HG03097 (cell line): ENCODE data around the gene AMFR.

Source experiments
- ATAC-seq: cut with Tn5 transposase; IDR thresholded peaks from one replicate; pipeline ENCODE4 v1.9.1; 2021; ENCODE audit not compliant: unreplicated experiment, low FRiP score

Gene AMFR

DNA sequence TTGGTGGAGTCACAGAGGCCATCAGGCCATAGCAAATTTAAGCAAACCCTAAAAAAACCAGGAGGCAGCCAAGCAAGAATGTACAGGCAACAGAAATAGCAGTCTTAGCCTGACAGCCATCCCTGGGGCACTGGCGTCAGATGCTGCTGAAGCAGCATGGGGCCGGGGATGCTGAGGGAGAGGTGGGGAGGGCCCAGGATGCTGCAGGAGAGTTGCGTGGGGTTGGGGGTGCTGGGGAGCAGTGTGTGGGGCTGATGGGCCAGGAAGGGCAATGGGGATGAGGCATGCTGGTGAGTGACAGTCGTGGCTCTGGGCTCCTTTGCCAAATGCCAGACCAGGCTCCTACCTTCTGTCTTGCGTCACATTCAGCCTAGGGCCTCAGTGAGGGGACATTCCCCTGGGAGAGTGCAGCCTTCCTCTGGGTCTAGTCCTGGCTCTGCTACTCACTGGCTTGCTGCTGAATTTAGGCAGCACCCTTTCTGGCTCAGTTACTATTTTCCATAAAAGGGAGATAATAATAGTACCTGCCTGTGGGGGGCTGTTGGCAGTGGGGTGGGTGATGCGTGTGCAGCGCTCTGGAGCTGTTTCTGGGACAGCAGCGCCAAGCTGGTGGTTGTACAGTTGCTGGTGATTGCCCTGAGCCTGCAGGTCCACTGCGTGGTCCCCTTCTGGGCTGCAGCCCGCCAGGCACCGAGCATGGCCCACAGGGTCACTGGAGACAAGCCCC lies 88.1 kb downstream of the AMFR start:
- no peak for ATAC-seq

DNA sequence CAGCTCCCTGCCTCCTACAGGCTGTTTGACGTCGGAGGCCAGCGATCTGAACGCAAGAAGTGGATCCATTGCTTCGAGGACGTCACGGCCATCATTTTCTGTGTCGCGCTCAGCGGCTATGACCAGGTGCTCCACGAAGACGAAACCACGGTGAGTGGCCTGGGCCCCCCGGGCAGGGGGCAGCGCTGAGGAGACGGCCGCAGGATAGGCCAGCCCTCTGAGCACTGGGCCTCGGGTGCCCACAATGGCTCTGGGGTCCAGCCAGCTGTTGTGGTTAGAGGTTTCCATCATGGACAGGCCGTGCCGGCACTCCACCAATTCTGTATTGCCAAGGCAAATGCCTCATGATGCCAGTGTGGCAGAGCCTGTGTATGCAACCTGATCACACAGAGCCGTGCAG lies 88.6 kb downstream of the AMFR start:
- no peak for ATAC-seq

DNA sequence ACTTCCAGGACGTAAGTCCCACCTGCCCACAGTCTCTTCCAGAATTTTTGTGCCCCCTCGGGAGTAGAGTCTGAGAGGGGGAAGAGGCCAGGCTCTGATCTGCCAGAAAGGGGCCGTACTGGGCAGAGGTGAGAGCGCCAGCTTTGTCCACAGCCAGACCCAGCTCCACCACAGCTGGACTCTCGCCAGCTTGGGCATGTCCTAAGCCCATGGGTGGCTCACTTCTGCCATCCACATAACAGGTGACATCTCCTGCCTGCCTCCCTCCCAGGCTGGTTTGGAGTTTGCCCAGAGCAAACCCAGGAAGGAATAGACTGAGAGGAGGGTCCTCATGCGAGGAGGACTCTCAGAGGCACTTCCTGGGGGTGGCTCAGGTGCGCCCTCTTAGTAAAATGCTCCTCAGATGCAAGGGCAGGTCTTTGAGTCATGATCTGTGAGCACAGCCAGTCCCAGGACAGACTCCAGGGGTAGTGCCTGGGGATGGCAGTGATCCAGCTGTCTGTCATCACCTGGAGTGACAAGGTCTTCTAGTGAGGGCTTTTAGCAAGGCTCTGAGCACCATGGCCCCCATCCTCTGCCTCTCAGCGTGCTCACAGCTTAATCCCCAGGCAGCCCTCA lies 89.2 kb downstream of the AMFR start:
- no peak for ATAC-seq

DNA sequence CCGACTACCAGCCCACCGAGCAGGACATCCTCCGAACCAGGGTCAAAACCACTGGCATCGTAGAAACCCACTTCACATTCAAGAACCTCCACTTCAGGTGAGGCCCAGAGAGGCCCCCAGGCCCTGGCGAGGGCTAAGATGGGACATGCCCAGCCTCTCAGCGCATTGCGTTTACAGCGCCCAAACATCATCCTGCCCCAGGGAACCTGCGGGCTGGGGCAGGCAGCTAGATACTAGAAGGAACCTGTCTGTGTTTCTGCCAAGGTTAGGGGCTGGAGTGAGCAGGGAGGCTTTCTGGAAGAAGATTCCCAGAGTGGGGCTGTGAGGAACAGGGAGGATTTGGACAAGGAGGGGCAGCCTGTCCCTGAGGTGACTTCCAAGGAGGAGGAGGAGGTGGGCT lies 90.6 kb downstream of the AMFR start:
- no peak for ATAC-seq

DNA sequence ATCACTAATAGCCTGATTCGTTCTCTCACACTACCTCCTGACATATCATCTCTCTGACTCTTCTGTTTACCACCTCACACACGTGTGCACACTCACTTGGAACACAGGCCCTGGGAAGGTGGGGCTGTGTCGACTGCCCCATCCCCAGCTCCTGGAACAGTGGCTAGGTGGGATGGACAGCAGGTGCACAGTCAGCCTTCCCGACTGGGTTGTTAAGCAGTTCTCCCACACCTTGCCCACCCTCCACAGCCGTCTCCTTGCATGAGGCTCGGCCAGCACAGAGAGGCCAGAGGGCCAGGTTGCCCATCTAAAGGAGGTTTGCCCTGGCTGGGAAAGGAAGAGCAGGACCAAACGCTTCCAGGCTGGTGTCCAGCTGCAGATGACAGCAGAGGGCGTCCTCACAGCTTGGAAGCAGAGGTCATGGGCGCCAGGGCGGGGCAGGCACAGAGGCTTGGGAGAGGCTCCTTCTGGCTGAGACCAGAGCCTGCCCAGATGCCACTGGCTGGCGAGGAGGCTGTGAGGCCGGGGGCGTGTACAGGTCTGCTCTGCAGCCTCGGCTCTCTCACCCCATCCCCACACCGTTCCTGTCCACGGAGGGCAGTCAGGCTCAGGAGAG lies 92.8 kb downstream of the AMFR start:
- no peak for ATAC-seq

DNA sequence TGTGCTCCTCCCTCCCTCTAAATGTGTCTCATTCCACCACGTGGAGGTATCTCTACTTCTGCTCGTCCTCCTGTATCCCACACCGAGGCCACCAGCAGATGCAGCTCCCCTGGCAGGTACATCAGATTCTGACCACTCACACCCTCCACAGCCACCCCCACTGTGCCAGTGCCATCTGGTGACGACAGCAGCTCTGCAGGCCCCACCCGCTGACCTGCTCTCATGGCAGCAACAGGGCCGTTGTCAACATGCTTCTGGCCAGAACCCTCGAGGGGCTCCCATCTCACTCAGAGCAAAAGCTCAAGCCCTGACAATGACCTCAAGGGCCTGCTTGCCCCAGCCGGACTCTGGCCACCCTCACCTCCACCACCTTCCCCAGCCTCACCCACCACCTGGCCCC lies 93.4 kb downstream of the AMFR start:
- no peak for ATAC-seq

DNA sequence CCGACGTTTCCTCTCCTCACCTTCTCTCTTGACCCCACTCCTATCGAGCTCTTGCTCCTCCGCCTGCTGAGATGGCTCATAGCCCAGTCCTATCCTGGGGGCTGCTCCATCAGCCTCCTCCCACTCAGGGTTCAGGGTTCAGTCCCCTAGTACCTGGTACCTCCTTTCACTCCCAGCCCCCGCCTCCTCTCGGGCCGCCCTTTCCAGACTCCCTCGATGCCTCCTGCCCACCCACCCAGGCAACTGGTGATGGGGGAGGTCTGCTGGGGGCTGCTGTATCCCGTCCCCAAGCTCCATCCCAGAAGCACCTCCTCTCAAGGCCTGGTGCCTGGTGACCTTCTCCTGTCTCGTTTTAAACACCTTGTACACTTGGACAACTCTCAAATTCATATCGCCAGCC lies 93.9 kb downstream of the AMFR start:
- ATAC-seq: no peak

DNA sequence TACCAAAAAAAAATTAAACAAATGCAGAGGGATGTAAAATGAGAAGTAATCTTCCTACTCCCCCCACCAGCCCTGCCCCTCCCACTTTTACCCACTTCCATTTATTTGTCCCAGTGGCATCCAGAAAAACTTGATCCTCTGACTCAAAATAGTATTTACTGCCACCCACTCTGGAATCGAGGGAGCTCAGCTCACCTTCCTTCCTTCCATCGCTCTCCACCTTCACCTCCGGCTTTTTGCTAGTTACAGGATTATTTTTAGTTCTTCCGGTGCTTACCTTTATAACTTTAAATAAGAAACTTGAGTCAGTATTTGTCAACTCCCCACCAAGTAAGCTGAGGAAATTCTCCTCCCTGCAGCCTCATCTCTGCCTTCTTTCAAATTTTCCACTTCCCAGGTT lies 94.9 kb downstream of the AMFR start:
- ATAC-seq: no peak

DNA sequence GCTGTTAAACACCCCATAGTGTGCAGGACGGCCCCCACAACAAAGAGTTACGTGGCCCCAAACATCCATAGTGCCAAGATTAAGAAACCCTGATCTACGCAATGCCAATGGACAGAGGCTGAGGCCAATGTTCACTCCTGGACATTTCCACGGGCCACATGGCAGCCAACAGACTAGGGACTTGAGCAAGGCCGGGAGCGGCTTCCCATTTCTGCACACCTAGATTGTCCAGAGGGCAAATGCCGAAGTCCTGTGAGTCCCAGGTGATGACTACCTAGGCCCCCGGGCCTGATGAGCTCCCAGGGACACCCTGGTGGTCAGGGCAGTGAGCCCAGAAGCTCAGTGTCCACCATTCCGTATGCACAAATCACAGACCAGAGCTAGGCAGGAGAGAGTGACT lies 95.5 kb downstream of the AMFR start:
- ATAC-seq: no peak

DNA sequence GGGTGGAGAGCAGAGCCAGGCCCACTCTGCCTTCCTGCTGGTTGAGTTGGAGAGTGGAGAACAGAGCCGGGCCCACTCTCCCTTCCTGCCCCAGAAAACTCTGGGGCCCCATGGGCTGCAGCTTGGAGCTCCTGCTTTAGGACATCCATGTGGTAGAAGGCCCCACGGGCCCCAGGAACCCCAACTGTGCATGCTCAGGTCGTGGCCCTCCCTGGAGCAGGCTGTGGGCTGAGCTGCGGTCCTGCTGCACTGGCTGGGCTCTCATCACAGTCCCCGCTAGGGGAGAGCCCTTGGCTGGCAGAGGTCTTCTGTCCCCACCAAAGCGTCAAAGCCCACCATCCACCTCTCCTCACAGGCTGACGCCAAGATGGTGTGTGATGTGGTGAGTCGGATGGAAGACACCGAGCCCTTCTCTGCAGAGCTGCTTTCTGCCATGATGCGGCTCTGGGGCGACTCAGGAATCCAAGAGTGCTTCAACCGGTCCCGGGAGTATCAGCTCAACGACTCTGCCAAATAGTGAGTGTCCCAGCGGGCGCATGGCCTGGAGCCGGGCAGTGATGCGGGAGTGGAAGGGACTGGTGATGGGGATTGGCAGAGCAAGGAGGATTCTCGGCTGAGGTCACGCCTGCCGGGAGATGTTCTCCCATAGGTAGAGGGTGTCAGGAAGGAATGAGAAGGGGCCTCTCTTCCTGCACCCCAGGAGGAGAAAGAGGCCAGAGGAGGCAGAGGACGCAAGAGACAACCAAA lies 96.9 kb downstream of the AMFR start:
- ATAC-seq: no peak

DNA sequence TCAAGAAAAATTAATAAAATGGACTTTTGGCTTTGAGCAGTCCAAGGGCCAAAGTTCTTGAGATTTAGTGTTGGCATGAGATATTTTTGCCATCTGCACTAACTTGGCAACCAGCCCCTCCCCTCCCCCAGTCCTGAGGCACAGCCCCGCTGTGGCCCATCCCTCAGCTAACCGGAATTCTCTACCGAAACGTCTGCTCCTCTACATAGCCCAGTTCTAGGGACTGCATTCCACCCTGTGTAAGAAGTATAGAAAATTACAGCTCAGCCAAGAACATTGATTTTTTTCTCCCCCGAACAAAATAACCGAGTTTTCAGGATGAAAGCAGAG lies 97.5 kb downstream of the AMFR start:
- ATAC-seq: no peak

DNA sequence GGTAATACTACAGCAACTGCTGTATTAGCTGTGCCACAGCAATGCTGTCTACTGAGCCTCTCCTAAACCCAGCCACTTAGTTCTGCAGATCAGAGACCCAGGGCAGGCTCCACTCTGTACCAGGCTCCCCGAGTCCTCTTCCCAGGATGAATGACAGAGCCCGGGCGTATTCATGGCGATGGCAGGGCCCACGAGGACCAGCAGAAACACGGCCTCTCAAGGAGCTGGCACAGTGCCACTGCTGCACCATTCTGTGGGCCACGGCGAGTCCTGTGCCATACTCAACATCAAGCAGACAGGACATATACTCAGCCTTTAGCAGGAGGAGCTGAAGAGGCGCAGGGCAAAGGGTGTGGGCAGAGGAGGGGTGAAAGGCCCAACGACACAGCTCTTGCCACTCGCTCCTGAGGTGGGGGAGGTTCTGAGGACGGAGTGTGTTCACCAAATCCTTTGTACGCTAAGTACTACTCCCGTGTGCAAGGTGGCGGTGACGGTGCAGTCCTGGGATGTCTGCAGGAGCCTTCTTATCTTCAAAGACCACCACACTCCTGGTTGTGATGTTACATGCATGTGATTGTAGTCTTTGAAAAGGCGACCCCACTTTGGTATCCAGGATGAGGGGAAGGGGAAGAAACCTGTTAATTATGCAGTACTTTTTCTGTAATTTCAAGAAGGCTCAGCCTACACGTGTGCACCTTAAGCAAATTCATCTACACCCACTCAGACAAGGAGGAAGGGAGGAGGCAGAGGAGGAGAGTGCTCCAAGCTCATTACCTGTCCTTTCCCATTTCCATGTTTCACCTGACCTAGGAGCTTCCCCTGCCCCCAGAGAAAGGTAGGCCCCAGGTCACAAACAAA lies 98.0 kb downstream of the AMFR start:
- ATAC-seq: no peak

DNA sequence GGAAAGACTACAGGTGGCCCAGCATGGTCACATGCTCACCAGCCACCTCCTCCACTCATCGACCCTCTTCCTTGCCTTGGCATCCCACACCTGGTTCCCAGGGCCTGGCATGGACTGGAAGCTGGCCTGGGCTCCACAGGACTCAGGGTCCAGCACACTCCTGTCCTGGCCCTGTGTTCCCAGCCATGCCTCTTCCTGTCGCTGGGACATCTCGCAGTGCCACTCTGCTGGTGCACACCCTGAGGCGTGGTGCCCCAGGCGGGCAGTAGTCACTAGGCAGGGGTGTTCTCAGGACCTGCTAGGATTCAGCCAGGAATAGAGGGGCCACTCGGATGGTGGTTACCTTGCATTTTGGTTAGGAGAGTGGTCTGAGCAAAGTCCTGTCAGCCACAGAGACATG lies 99.4 kb downstream of the AMFR start:
- no peak for ATAC-seq

DNA sequence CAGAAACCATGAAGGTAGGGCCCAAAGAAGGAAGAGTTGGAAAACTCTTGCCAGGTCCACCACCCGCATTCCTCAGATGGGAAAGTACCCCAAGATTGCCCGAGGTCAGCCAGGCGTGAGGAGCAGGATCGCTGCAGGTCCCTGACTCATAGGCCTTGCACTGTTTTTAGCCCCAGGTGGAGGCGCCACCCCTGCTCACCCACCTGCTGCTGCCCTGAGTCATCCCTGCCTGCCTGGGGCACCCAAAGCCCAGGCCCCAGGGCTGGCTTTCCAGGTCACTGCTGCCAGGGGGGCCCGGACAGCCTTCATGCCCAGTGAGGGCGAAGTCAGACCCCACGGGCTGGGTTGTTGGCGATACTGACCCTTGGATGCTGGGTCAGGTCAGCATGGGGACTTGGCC lies 100.9 kb downstream of the AMFR start:
- ATAC-seq: no peak

DNA sequence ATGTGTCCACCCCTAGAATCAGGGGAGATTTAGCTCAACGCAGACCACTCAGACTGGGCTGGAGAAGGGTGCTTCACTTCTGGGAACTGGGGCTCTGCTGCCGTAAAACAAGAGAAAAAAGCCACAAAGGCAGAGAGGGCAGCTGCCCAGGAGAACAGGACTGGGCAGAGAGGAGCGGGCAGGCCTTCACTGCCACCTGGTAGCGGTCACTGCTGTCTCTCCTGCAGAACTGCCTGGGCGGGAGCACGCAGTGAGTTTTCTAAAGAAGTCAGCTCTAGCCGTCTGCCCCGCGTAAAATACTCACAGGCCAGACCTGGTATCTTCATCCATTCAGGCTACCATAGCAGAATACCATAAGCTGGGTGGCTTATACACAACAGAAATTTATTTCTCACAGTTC lies 103.8 kb downstream of the AMFR start:
- ATAC-seq: no peak

DNA sequence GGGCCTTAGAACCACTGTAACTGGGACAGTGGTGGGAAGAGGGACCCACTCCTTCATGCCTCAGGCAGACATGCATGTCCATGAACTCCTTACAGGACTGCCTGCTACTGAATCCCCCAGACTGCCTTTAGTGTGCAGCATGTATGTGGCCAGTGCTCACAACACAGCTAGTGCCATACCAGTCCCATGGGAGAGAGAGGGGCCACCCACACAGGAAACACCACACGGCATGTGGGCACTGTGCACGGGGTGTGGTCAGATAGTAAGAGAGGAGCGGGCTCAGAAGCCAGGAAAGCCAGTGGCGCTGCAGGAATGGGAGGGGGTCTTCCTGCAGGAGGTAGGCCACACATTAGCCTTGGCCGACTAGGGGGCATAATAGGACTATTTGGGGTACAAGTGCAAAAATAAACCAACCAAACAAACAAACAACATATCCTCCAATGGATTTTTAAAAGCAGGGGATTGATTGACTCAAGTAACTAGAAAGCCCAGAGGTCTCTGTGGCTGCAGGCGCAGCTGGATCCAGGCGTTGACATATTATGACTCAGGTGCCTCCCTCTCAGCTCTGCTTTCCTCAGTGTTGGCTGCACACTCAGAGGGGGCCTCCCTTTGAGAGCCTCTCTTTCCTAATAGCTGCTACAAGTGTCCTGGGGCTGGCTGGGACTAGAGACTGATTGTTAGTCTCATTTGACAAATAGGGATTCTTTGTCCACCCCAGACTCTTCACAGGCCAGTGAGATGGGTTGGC lies 104.4 kb downstream of the AMFR start:
- no peak for ATAC-seq

DNA sequence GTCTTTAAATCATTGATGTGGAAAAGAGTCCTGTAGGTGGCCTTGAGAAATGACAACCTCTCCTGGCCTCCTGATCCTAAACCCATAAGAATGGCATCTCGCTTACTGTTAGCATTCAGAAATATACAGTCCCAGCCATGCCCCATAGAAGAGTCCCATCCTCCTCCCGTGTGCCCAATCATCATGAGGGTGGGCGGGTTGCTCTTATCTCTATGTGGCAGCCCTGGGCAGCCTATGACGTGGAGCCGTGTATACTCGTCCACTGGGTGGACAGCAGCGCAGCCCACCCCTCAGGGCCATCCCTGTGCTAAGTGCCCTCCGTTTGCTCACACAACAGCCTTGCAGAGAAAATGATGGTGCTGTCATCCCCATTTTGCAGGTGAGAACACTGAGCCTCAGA lies 105.3 kb downstream of the AMFR start:
- no peak for ATAC-seq

DNA sequence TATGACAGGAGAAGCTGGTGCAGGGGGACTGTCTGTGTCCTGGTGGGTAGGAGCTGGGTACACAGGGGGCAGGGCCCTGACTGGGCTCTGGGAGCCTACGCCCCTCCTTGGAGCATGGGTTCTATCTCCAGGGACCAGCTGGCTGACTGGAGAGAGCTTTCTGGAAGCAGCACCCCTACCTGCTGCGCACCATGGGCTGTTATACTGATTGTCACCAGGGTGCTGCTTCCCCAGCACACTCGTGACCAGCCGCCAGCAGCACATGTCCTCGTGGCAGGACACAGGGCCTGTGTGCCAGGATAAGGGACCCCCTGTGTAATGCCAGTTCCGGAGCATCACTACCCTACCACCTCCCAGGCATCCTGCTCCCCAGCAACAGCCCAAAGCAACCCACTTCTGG lies 106.0 kb downstream of the AMFR start:
- ATAC-seq: no peak

DNA sequence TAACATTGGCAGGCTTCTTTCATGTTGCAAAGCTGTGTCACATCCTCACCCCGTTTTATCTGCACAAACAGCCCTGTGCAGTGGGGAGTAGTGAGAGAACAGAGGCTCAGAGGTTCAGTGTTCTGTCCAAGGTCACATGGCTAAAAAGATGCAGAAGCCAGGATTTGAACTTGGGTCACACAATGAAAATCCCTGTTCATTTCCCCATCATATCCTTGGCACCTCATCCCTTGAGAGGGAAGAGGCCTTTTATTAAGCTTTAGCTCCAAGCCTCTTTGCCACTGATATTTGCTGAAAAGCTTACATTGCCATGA lies 106.6 kb downstream of the AMFR start:
- no peak for ATAC-seq
